Endothelial cell of umbilical vein (primary cell): ENCODE measurements around the gene ARMH3.

Experiments used
- EZH2 ChIP-seq: IDR thresholded peaks from 2 replicates; pipeline ENCODE4 v1.6.1; 2012; ENCODE audit warnings: borderline replicate concordance, low read depth, mild to moderate bottlenecking, moderate library complexity, low read length, inconsistent platforms; ENCODE audit not compliant: severe bottlenecking
- GATA2 ChIP-seq: IDR thresholded peaks from 2 replicates; pipeline ENCODE4 v1.7.0; 2011; ENCODE audit warnings: low read depth, mild to moderate bottlenecking, moderate library complexity, mixed read lengths, low read length; ENCODE audit not compliant: insufficient read length, insufficient read depth
- MYC ChIP-seq: IDR thresholded peaks from one replicate; pipeline ENCODE4 v1.6.1; 2011; ENCODE audit warnings: mild to moderate bottlenecking, low read depth, low read length
- POLR2A ChIP-seq: IDR thresholded peaks from 2 replicates; pipeline ENCODE4 v1.6.1; 2012; ENCODE audit warnings: low read depth, mild to moderate bottlenecking, control low read depth, low read length
- TF ChIP-seq, protein P1 (sequence below), 2 donors: IDR thresholded peaks; 1 replicate in 1 of 2; 2 replicates in 1 of 2; pipeline ENCODE4 v1.5.1; 2011; ENCODE audit warnings: low read length in 2 of 2, mild to moderate bottlenecking in 2 of 2, moderate library complexity in 2 of 2, control low read depth in 1 of 2, inconsistent platforms in 1 of 2, low read depth in 1 of 2; ENCODE audit not compliant: insufficient read depth in 1 of 2; ENCODE audit errors: extremely low read depth in 1 of 2
- TF ChIP-seq, protein P2 (sequence below): IDR thresholded peaks from 2 replicates; pipeline ENCODE4 v1.6.1; 2011; ENCODE audit not compliant: insufficient read depth, insufficient read length

DNA sequence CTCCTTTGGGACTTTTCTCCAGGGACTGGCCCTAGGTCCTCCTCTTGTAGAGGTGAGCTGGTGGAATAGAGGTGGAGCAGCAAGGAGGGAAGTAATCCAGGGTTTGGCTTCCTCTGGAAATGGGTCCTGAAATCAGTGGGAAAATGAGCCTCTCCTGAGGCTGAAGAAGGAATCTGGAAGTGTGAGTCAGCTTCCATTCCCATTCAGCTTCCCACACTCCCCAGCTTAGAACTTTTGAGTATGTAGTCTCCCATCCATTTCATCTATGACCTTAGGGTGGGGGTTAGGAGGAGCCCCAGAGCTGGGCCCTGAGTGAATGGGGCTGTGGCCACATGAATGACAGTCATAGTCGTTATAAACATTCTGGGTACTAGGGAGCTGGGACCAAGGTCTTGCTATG lies 46.4 kb upstream of the ARMH3 start:
- TF ChIP-seq, protein P1, sequence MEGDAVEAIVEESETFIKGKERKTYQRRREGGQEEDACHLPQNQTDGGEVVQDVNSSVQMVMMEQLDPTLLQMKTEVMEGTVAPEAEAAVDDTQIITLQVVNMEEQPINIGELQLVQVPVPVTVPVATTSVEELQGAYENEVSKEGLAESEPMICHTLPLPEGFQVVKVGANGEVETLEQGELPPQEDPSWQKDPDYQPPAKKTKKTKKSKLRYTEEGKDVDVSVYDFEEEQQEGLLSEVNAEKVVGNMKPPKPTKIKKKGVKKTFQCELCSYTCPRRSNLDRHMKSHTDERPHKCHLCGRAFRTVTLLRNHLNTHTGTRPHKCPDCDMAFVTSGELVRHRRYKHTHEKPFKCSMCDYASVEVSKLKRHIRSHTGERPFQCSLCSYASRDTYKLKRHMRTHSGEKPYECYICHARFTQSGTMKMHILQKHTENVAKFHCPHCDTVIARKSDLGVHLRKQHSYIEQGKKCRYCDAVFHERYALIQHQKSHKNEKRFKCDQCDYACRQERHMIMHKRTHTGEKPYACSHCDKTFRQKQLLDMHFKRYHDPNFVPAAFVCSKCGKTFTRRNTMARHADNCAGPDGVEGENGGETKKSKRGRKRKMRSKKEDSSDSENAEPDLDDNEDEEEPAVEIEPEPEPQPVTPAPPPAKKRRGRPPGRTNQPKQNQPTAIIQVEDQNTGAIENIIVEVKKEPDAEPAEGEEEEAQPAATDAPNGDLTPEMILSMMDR (IDR thresholded peaks at IDR 0.05; ENCODE audit: extremely low read depth in 1 of 2, insufficient read depth in 1 of 2, low read depth in 1 of 2, low read length in 2 of 2): no peak
- TF ChIP-seq, protein P2, sequence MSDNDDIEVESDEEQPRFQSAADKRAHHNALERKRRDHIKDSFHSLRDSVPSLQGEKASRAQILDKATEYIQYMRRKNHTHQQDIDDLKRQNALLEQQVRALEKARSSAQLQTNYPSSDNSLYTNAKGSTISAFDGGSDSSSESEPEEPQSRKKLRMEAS: no peak
- no peak for TF ChIP-seq GATA2
- TF ChIP-seq MYC: no peak
- no peak for TF ChIP-seq POLR2A
- TF ChIP-seq EZH2: no peak
